GM11168 (cell line): ENCODE results near the gene JPH4.

ENCODE experiments used
- in situ Hi-C: fragments of 300-500 bp; cut with MboI; formaldehyde crosslinking; loops from one replicate; pipeline ENCODE4 v1.12.0; 2022; ENCODE audit warnings: low sequenced_read_pairs; ENCODE audit not compliant: unreplicated experiment

Gene JPH4

GRCh38 chr14:23578560-23579310 lies at the start of gene JPH4:
TSS of gene JPH4 (minus strand) at chr14:23578790. CDS start at chr14:23577453, 1,337 bp downstream.
- in situ Hi-C loops, result no loop called here

GRCh38 chr14:23627961-23628360 lies 49.4 kb upstream of the JPH4 start:
- in situ Hi-C loops, result no loop called here

GRCh38 chr14:23626946-23627345 lies 48.4 kb upstream of the JPH4 start:
- in situ Hi-C loops, result no loop called here

- in situ Hi-C loops, result no loop called here
Observed at GRCh38 chr14:23624830-23625404, 46.3 kb upstream of the JPH4 start.

GRCh38 chr14:23623962-23624361 lies 45.4 kb upstream of the JPH4 start:
- in situ Hi-C loops, result no loop called here

- in situ Hi-C loops, result no loop called here
Observed at GRCh38 chr14:23622990-23623389, 44.4 kb upstream of the JPH4 start.

GRCh38 chr14:23621932-23622730 lies 43.5 kb upstream of the JPH4 start:
- in situ Hi-C loops, result no loop called here

- in situ Hi-C loops, result no loop called here
Observed at GRCh38 chr14:23621204-23621931, 42.8 kb upstream of the JPH4 start.

- in situ Hi-C loops, result no loop called here
Observed at GRCh38 chr14:23620177-23620702, 41.6 kb upstream of the JPH4 start.

- in situ Hi-C loops, result no loop called here
Observed at GRCh38 chr14:23618415-23618988, 39.9 kb upstream of the JPH4 start.

- in situ Hi-C loops, result no loop called here
Observed at GRCh38 chr14:23617539-23617938, 38.9 kb upstream of the JPH4 start.

GRCh38 chr14:23615856-23616255 lies 37.3 kb upstream of the JPH4 start:
- in situ Hi-C loops, result no loop called here

GRCh38 chr14:23614395-23614828 lies 35.8 kb upstream of the JPH4 start:
- in situ Hi-C loops, result no loop called here

GRCh38 chr14:23613242-23614070 lies 34.9 kb upstream of the JPH4 start:
- in situ Hi-C loops, result no loop called here

GRCh38 chr14:23612802-23613201 lies 34.2 kb upstream of the JPH4 start:
- in situ Hi-C loops, result no loop called here

- in situ Hi-C loops, result no loop called here
Observed at GRCh38 chr14:23612354-23612732, 33.8 kb upstream of the JPH4 start.

- in situ Hi-C loops, result no loop called here
Observed at GRCh38 chr14:23610815-23611289, 32.3 kb upstream of the JPH4 start.

GRCh38 chr14:23610090-23610814 lies 31.7 kb upstream of the JPH4 start:
- in situ Hi-C loops, result no loop called here
